ENCODE data around the gene FGF8. TPM values are rescaled to one million over a fixed set of nuclear protein-coding genes. Genes with fewer than 3 reads are reported as not detected.

The FGF8 gene
- total and polyA plus RNA-seq, 10 of the 15 experiments (the other 5 are each of a cell fraction or from before 2014, with no cell fraction given): 0.08 to 0.43 (median 0.17) TPM; not detected in 7

DNA sequence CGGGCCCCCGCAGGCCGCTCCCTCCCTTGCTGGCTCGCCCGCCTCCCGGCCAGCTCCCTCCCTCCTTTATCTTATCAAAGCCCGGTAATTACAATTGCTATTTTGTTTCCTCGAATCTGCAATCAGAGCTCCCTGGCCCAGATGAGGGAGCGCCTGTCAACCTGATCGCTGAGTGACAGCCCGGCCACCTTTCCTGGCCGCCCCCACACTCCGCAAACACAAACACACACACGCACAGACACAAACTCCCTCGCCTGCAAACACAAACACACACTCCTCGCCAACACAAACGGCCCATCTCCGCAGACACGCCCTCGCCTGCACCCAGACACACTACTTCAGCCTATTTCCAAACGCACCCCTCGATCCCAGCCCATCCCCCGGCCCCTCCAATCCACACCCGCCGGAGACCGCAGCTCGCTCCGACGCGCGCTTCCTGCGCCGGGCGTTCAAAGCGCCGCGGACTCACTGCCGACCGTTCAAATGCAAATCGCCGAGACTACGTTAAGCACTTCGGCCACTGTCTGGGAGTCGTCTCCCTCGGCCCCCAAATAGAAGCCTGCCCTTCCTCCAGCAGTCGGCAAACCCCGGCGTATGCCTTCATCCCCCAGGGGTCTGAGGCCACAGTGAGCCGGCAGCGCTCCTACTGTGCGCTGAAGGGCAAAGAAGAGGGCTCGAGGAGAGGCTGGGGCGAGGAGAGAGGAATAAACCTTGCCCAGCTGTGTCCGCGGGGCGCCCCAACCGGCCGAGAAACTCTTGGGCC lies 3.0 kb upstream of the FGF8 start:
- WGBS (ENCODE audit: insufficient coverage, insufficient replicate concordance, low lambda C conversion rate, missing lambda C conversion rate): 4% methylated on average over 56 of the region's 58 CpGs
- no TSS peak for BruUV-seq (replicated peaks)
- FAIRE-seq (peak; percentile 7), ATAC-seq (peak; percentile 45), DNase-seq (ENCODE audit: low read depth, low spot score) (no peak)
- intact Hi-C loops (cut with micrococcal nuclease; ENCODE audit: unreplicated experiment) (no loop called here), in situ Hi-C loops (cut with MboI) (no loop called here)
- peak overlapping the region; percentile 100 for H3K4me2 ChIP-seq (ENCODE audit: control insufficient read depth, insufficient read depth)
- no peaks in the 10 kb centered on the region for H4K20me1 ChIP-seq (ENCODE audit: control insufficient read depth, insufficient read depth)
- H3K4me1 ChIP-seq (ENCODE audit: control insufficient read depth, insufficient read depth, low read length): peaks cover 47% of the 10 kb centered on the region
- H3K9ac ChIP-seq (ENCODE audit: control insufficient read depth, insufficient read depth, low read length): peak overlapping the region; percentile 15; the same call in 1 of the 2 replicates
- no peaks in the 10 kb centered on the region for H3K9me3 ChIP-seq (replicated peaks; ENCODE audit: control insufficient read depth, insufficient read depth, low read length)
- H3K79me2 ChIP-seq (ENCODE audit: control insufficient read depth, insufficient read depth, low read length): peaks cover 11% of the 10 kb centered on the region
- ChIA-PET SMC1A (ENCODE audit: uncharacterized antibody, unreplicated experiment) (interaction anchor here (0.8 to 7.9 kb wide), 3 partner anchors 108 to 192 kb away, joined by 3 to 139 read pairs (median 3); no protein-coding TSS in a partner anchor), POLR2A (no interaction called here), RAD21 (ENCODE audit: unreplicated experiment) (interaction anchor here (0.5 to 7.9 kb wide), 5 partner anchors 90 to 565 kb away, joined by 3 to 172 read pairs (median 3); no protein-coding TSS in a partner anchor), CTCF (interaction anchor here (0.5 to 9.8 kb wide), 7 partner anchors 10 to 323 kb away, joined by 3 to 334 read pairs (median 4); partner anchors contain the start of genes DPCD and POLL)
- no peak overlapping the region for H3K27ac ChIP-seq (ENCODE audit: control insufficient read depth, insufficient read depth)
- 0 out of 4 replicates have a peak, but pooled peaks cover 0 to under 1% of the 10 kb centered on the region in 2 experiments for H3K36me3 ChIP-seq (ENCODE audit: control insufficient read depth in 2 of 2, insufficient read depth in 2 of 2, low read length in 1 of 2)
- peak overlapping the region; percentile 37 for H2AFZ ChIP-seq (ENCODE audit: control insufficient read depth, low read depth, low read length)
- H3K4me3 ChIP-seq: peak overlapping the region; percentile 62
- peaks cover 13 to 15% of the 10 kb centered on the region in 2 experiments; a peak in 3 of 4 replicates for H3K27me3 ChIP-seq (replicated peaks in 1 of 2; ENCODE audit: control insufficient read depth in 2 of 2, insufficient read depth in 2 of 2, low read length in 1 of 2)
- no peak for TF ChIP-seq BCL11A (IDR thresholded peaks at IDR 0.05; ENCODE audit: low read depth, low read length)
- no peak for TF ChIP-seq FOXM1 (IDR thresholded peaks at IDR 0.05; ENCODE audit: low read depth, low read length)
- no peak for TF ChIP-seq MTA2 (IDR thresholded peaks at IDR 0.05; ENCODE audit: low read depth)
- no peak for TF ChIP-seq POLR2AphosphoS2 (IDR thresholded peaks at IDR 0.05; ENCODE audit: low read depth, low read length)
- TF ChIP-seq, protein P1, sequence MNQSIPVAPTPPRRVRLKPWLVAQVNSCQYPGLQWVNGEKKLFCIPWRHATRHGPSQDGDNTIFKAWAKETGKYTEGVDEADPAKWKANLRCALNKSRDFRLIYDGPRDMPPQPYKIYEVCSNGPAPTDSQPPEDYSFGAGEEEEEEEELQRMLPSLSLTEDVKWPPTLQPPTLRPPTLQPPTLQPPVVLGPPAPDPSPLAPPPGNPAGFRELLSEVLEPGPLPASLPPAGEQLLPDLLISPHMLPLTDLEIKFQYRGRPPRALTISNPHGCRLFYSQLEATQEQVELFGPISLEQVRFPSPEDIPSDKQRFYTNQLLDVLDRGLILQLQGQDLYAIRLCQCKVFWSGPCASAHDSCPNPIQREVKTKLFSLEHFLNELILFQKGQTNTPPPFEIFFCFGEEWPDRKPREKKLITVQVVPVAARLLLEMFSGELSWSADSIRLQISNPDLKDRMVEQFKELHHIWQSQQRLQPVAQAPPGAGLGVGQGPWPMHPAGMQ (IDR thresholded peaks at IDR 0.05; ENCODE audit: borderline replicate concordance): no peak
- TF ChIP-seq CBFB (IDR thresholded peaks at IDR 0.05; ENCODE audit: low read depth): no peak
- TF ChIP-seq SMARCA5 (IDR thresholded peaks at IDR 0.05): no peak
- no peak for TF ChIP-seq NFXL1 (IDR thresholded peaks at IDR 0.05; ENCODE audit: borderline replicate concordance)
- no peak for TF ChIP-seq HDAC6 (IDR thresholded peaks at IDR 0.05; ENCODE audit: unreplicated experiment)
- no peak for TF ChIP-seq RBBP5 (conservative IDR thresholded peaks at IDR 0.05)
- peak; percentile 40; the same call in 1 of the 2 replicates for TF ChIP-seq RUNX3 (IDR thresholded peaks at IDR 0.05; ENCODE audit: low read length)
- TF ChIP-seq DPF2 (IDR thresholded peaks at IDR 0.05): peak; percentile 67
- TF ChIP-seq, protein P2, sequence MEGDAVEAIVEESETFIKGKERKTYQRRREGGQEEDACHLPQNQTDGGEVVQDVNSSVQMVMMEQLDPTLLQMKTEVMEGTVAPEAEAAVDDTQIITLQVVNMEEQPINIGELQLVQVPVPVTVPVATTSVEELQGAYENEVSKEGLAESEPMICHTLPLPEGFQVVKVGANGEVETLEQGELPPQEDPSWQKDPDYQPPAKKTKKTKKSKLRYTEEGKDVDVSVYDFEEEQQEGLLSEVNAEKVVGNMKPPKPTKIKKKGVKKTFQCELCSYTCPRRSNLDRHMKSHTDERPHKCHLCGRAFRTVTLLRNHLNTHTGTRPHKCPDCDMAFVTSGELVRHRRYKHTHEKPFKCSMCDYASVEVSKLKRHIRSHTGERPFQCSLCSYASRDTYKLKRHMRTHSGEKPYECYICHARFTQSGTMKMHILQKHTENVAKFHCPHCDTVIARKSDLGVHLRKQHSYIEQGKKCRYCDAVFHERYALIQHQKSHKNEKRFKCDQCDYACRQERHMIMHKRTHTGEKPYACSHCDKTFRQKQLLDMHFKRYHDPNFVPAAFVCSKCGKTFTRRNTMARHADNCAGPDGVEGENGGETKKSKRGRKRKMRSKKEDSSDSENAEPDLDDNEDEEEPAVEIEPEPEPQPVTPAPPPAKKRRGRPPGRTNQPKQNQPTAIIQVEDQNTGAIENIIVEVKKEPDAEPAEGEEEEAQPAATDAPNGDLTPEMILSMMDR (IDR thresholded peaks at IDR 0.05 in 2 of 3, conservative IDR thresholded peaks at IDR 0.05 in 1 of 3; ENCODE audit: control insufficient read depth in 2 of 3, extremely low read depth in 1 of 3, insufficient read depth in 1 of 3, low read depth in 3 of 3, low read length in 3 of 3): 0 out of 6 replicates have a peak, but pooled peaks of 1 of the 3 experiments have one; percentile 2
- TF ChIP-seq, protein P3, sequence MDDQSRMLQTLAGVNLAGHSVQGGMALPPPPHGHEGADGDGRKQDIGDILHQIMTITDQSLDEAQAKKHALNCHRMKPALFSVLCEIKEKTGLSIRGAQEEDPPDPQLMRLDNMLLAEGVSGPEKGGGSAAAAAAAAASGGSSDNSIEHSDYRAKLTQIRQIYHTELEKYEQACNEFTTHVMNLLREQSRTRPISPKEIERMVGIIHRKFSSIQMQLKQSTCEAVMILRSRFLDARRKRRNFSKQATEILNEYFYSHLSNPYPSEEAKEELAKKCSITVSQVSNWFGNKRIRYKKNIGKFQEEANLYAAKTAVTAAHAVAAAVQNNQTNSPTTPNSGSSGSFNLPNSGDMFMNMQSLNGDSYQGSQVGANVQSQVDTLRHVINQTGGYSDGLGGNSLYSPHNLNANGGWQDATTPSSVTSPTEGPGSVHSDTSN (IDR thresholded peaks at IDR 0.05; ENCODE audit: insufficient replicate concordance, low read depth, low read length): peak; percentile 80
- TF ChIP-seq, protein P4, sequence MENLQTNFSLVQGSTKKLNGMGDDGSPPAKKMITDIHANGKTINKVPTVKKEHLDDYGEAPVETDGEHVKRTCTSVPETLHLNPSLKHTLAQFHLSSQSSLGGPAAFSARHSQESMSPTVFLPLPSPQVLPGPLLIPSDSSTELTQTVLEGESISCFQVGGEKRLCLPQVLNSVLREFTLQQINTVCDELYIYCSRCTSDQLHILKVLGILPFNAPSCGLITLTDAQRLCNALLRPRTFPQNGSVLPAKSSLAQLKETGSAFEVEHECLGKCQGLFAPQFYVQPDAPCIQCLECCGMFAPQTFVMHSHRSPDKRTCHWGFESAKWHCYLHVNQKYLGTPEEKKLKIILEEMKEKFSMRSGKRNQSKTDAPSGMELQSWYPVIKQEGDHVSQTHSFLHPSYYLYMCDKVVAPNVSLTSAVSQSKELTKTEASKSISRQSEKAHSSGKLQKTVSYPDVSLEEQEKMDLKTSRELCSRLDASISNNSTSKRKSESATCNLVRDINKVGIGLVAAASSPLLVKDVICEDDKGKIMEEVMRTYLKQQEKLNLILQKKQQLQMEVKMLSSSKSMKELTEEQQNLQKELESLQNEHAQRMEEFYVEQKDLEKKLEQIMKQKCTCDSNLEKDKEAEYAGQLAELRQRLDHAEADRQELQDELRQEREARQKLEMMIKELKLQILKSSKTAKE (IDR thresholded peaks at IDR 0.05; ENCODE audit: low read depth, poor library complexity, severe bottlenecking): no peak
- no peak for TF ChIP-seq TARDBP (IDR thresholded peaks at IDR 0.05; ENCODE audit: borderline replicate concordance)
- no peak for TF ChIP-seq TAF1 (IDR thresholded peaks at IDR 0.05; ENCODE audit: borderline replicate concordance, low read depth, low read length)
